Astrocyte (in vitro differentiated cells and primary cell): Measurements from ENCODE around the gene PBX3. TPM values are rescaled to one million over a fixed set of nuclear protein-coding genes. Genes with fewer than 3 reads are reported as not detected.

Source experiments
- DNase-seq: peaks from one replicate; pipeline ENCODE4 v3.0.0-alpha.2; 2010; ENCODE audit warnings: low read depth
- FAIRE-seq: peaks from 2 replicates; lab custom pipeline; 2011; peaks lifted over from hg19 to GRCh38; lab: Jason Lieb, UNC
- H2AFZ ChIP-seq: 2 replicates; pipeline ENCODE4 v1.6.0; 2012; ENCODE audit warnings: low read depth, low read length, inconsistent platforms
- H3K27ac ChIP-seq: 2 replicates; pipeline ENCODE4 v1.5.1; 2011; ENCODE audit warnings: low read depth, low read length, inconsistent platforms
- H3K27me3 ChIP-seq: 2 replicates; pipeline ENCODE4 v1.6.0; 2011; ENCODE audit warnings: low read length, inconsistent platforms; ENCODE audit not compliant: insufficient read depth
- H3K36me3 ChIP-seq: 2 replicates; pipeline ENCODE4 v1.5.1; 2011; ENCODE audit warnings: low read length, inconsistent platforms; ENCODE audit not compliant: insufficient read depth
- H3K4me1 ChIP-seq: 2 replicates; pipeline ENCODE4 v1.5.1; 2011; ENCODE audit warnings: low read length, inconsistent platforms; ENCODE audit not compliant: insufficient read depth
- H3K4me2 ChIP-seq: 2 replicates; pipeline ENCODE4 v1.6.0; 2012; ENCODE audit warnings: low read length, inconsistent platforms
- H3K4me3 ChIP-seq: 2 replicates; pipeline ENCODE4 v1.5.1; 2011; ENCODE audit warnings: low read depth, mild to moderate bottlenecking, low read length, inconsistent platforms; ENCODE audit not compliant: insufficient read depth
- H3K79me2 ChIP-seq: 2 replicates; pipeline ENCODE4 v1.6.0; 2012; ENCODE audit warnings: mild to moderate bottlenecking, low read length, inconsistent platforms; ENCODE audit not compliant: insufficient read depth
- H3K9ac ChIP-seq: 2 replicates; pipeline ENCODE4 v1.6.0; 2012; ENCODE audit warnings: mild to moderate bottlenecking, low read length, inconsistent platforms
- H3K9me3 ChIP-seq: 2 replicates; pipeline ENCODE4 v1.5.1; 2012; ENCODE audit warnings: low read depth, mild to moderate bottlenecking, low read length, inconsistent platforms; ENCODE audit not compliant: insufficient read depth
- H4K20me1 ChIP-seq: 2 replicates; pipeline ENCODE4 v1.6.0; 2012; ENCODE audit warnings: low read length, inconsistent platforms; ENCODE audit not compliant: insufficient read depth
- H3K27ac Mint-ChIP-seq: one replicate; pipeline ENCODE4 v1.8.0; 2021; ENCODE audit warnings: mild to moderate bottlenecking, mixed read lengths; ENCODE audit not compliant: unreplicated experiment
- H3K27me3 Mint-ChIP-seq: one replicate; pipeline ENCODE4 v1.8.0; 2021; ENCODE audit warnings: low read depth, mixed read lengths; ENCODE audit not compliant: unreplicated experiment
- H3K36me3 Mint-ChIP-seq: one replicate; pipeline ENCODE4 v1.8.0; 2021; ENCODE audit warnings: low read depth, mixed read lengths; ENCODE audit not compliant: unreplicated experiment
- H3K4me1 Mint-ChIP-seq: one replicate; pipeline ENCODE4 v1.8.0; 2021; ENCODE audit warnings: low read depth, mixed read lengths; ENCODE audit not compliant: unreplicated experiment
- H3K4me3 Mint-ChIP-seq: one replicate; pipeline ENCODE4 v1.8.0; 2021; ENCODE audit warnings: mild to moderate bottlenecking, moderate library complexity, mixed read lengths; ENCODE audit not compliant: unreplicated experiment
- H3K9me3 Mint-ChIP-seq: one replicate; pipeline ENCODE4 v1.8.0; 2021; ENCODE audit warnings: mild to moderate bottlenecking, mixed read lengths; ENCODE audit not compliant: unreplicated experiment
- CTCF ChIP-seq: IDR thresholded peaks from 2 replicates; pipeline ENCODE4 v1.5.1; 2011; ENCODE audit warnings: low read depth, mild to moderate bottlenecking, inconsistent platforms, low read length, moderate library complexity; ENCODE audit not compliant: insufficient read depth
- EZH2 ChIP-seq: IDR thresholded peaks from 2 replicates; pipeline ENCODE4 v1.6.1; 2012; ENCODE audit warnings: mild to moderate bottlenecking, low read length, inconsistent platforms; ENCODE audit not compliant: insufficient read depth
- total RNA-seq: library from RNA; stranded (reverse); gene quantifications from 2 replicates; pipeline ENCODE4 v1.2.1, GENCODE V29; 2021

Gene PBX3
- total RNA-seq, 1 donor from 2014 or later = 51.2 TPM

GRCh38 chr9:125884218-125884595, 137.0 kb downstream of the PBX3 start:
- no peaks in the 10 kb centered on the region for H3K27me3 Mint-ChIP-seq

DNA sequence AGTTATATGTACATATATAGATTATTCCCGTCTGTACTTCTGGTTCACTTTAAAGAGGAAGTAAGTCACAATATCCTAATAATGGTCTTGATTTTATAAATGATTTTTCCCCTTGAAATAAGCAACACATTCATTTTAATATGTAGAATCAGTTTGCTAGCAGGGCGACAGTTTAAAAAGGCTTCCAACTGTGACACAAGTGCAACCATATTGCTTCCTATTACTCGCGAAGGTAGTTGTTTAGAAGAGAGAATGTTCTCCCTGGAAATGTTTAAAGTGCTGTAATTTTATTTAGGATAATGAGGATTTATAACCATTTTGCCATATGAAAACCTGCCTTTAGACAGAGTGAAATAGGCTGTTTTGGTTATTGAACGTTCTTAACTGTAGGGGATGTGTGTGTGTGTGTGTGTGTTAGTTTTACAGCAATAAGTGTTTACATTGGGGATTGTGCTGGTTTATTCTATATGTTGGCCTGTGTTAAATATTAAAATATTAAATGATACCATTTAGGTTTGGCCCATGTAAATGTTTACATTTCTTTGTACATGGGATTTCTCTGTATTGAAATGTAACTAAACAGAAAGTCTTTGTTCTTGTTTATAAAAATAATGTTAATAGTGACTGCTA, 138.3 kb downstream of the PBX3 start:
- H3K9ac ChIP-seq = no peak overlapping the region
- no peaks in the 10 kb centered on the region for H3K36me3 Mint-ChIP-seq
- H3K27me3 Mint-ChIP-seq = no peaks in the 10 kb centered on the region
- TF ChIP-seq EZH2 (no peak), CTCF (no peak)
- peaks cover 20% of the 10 kb centered on the region for H3K4me1 ChIP-seq
- no peaks in the 10 kb centered on the region for H3K27me3 ChIP-seq
- no peak overlapping the region for H3K4me2 ChIP-seq
- DNase-seq (no peak), FAIRE-seq (no peak)
- H3K36me3 ChIP-seq = no peaks in the 10 kb centered on the region
- no peak overlapping the region for H3K27ac Mint-ChIP-seq
- no peak overlapping the region for H2AFZ ChIP-seq
- H3K27ac ChIP-seq = no peak overlapping the region
- no peaks in the 10 kb centered on the region for H3K9me3 ChIP-seq
- no peak overlapping the region for H3K4me3 Mint-ChIP-seq
- H3K4me3 ChIP-seq = no peak overlapping the region
- H3K9me3 Mint-ChIP-seq = no peaks in the 10 kb centered on the region
- H3K4me1 Mint-ChIP-seq = peaks cover 44% of the 10 kb centered on the region
- peaks cover 14% of the 10 kb centered on the region for H4K20me1 ChIP-seq
- peaks cover 73% of the 10 kb centered on the region for H3K79me2 ChIP-seq

More at GRCh38 chr9:125884218-125884595, 137.0 kb downstream of the PBX3 start:
- no peaks in the 10 kb centered on the region for H3K36me3 ChIP-seq
- H4K20me1 ChIP-seq = peaks cover 12% of the 10 kb centered on the region
- no peak for FAIRE-seq
- H3K4me3 ChIP-seq = no peak overlapping the region
- H3K79me2 ChIP-seq = peaks cover 65% of the 10 kb centered on the region
- no peaks in the 10 kb centered on the region for H3K9me3 ChIP-seq
- H3K27me3 ChIP-seq = no peaks in the 10 kb centered on the region
- H3K4me1 Mint-ChIP-seq = peaks cover 36% of the 10 kb centered on the region
- H3K36me3 Mint-ChIP-seq = no peaks in the 10 kb centered on the region
- peaks cover 11% of the 10 kb centered on the region for H3K4me1 ChIP-seq
- no peak overlapping the region for H3K9ac ChIP-seq
- no peak overlapping the region for H2AFZ ChIP-seq
- no peak overlapping the region for H3K27ac Mint-ChIP-seq
- no peak for TF ChIP-seq CTCF
- no peak for TF ChIP-seq EZH2
- DNase-seq = no peak
- H3K4me2 ChIP-seq = no peak overlapping the region
- no peak overlapping the region for H3K27ac ChIP-seq
- H3K9me3 Mint-ChIP-seq = no peaks in the 10 kb centered on the region
- no peak overlapping the region for H3K4me3 Mint-ChIP-seq

DNA sequence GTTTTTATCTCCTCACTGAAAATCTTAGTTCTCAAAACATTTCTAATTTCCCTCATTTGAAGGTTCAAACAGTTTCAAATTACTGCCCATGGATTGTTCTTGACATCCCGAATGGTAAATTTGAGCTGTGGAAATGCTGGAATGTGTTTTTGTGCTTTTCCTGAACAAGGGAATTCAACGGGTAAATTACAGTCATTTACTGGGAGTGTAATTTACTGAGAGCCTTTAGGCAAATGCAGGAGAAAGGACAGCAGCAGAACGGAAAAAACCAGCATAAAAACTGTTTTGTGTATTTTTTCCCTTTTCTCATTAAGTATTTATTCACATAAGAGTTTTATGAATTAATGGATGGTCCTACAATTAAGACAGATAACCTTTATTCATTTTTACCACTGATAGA, 139.2 kb downstream of the PBX3 start:
- no peaks in the 10 kb centered on the region for H3K9me3 Mint-ChIP-seq
- H3K4me3 Mint-ChIP-seq = no peak overlapping the region
- Histone ChIP-seq H3K4me1 (peaks cover 20% of the 10 kb centered on the region), H2AFZ (no peak overlapping the region), H3K4me3 (no peak overlapping the region), H3K79me2 (peaks cover 75% of the 10 kb centered on the region), H3K9me3 (no peaks in the 10 kb centered on the region), H3K36me3 (no peaks in the 10 kb centered on the region), H3K9ac (no peak overlapping the region), H4K20me1 (peaks cover 14% of the 10 kb centered on the region), H3K27ac (no peak overlapping the region), H3K27me3 (no peaks in the 10 kb centered on the region), H3K4me2 (no peak overlapping the region)
- no peaks in the 10 kb centered on the region for H3K27me3 Mint-ChIP-seq
- no peak for DNase-seq
- H3K36me3 Mint-ChIP-seq = no peaks in the 10 kb centered on the region
- H3K27ac Mint-ChIP-seq = no peak overlapping the region
- no peak for TF ChIP-seq CTCF
- TF ChIP-seq EZH2 = no peak
- peaks cover 47% of the 10 kb centered on the region for H3K4me1 Mint-ChIP-seq
- no peak for FAIRE-seq
